ENCODE results near the gene CD200.
A peak's percentile ranks its signal among the peaks of the same experiment; 100 is the strongest.

The CD200 gene

GRCh38 chr3:112320691-112321090, 12.3 kb upstream of the CD200 start:
- no peak for DNase-seq (ENCODE audit: extremely low spot score)
- POLR2A ChIA-PET = no interaction called here
- TF ChIP-seq BHLHE40 (IDR thresholded peaks at IDR 0.05; ENCODE audit: borderline replicate concordance) (no peak), LEF1 (IDR thresholded peaks at IDR 0.05; ENCODE audit: borderline replicate concordance) (no peak), ARNT (IDR thresholded peaks at IDR 0.05) (no peak), SUZ12 (IDR thresholded peaks at IDR 0.05) (no peak), ZNF384 (IDR thresholded peaks at IDR 0.05) (no peak), FOXA1 (IDR thresholded peaks at IDR 0.05) (no peak), NFRKB (IDR thresholded peaks at IDR 0.05) (no peak), CTBP1 (IDR thresholded peaks at IDR 0.05; ENCODE audit: borderline replicate concordance) (no peak)
- CTCF ChIA-PET = interaction anchor here (2.0 kb wide), 1 partner anchor 13 kb away, joined by 5 read pairs; no protein-coding TSS in a partner anchor

DNA sequence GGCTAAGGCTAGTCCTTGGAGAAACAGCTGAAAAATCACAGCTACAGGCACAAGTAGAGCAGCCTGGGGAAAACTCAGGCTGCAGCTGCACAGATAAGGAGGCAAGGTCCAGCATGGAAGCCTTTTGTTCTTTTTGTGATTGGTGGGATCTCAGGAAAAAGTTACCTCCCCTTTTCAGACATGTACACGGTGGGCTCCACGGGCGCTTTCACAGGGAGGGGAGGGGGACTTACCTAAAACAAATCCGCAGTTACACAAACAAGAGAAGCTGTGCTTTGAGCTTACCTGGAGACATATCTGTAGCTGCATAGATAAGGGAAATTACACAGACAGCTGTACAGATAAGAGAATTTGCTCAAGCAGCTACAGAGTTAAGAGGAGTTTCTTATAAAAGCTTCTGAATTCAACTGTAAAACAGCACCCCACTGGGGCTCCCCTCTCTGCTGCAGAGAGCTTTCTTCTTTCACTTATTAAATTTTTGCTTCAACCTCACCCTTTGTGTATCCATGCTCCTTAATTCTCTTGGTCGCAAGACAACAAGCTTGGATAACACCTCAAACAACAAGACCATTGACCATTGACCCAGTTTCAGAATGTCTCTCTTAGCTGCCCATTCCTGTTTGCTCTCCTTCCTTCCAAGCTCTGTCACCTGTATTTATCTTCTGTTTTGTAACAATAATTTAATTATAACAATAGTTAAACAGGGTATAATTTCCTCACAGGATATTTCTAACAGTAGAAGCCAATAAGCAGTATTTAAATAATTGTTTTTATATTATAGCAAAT, 10.9 kb upstream of the CD200 start:
- TF ChIP-seq CTBP1 (IDR thresholded peaks at IDR 0.05; ENCODE audit: borderline replicate concordance) (no peak), ZNF384 (IDR thresholded peaks at IDR 0.05) (no peak), ARNT (IDR thresholded peaks at IDR 0.05) (no peak), FOXA1 (IDR thresholded peaks at IDR 0.05) (no peak), HDGF (IDR thresholded peaks at IDR 0.05; ENCODE audit: borderline replicate concordance) (no peak), SP1 (IDR thresholded peaks at IDR 0.05) (no peak), ELF4 (IDR thresholded peaks at IDR 0.05) (no peak), NFRKB (IDR thresholded peaks at IDR 0.05) (no peak), FOXK2 (IDR thresholded peaks at IDR 0.05) (no peak), FOXM1 (IDR thresholded peaks at IDR 0.05; ENCODE audit: borderline replicate concordance) (no peak), L3MBTL2 (conservative IDR thresholded peaks at IDR 0.05) (no peak)
- TF ChIP-seq, protein P1, sequence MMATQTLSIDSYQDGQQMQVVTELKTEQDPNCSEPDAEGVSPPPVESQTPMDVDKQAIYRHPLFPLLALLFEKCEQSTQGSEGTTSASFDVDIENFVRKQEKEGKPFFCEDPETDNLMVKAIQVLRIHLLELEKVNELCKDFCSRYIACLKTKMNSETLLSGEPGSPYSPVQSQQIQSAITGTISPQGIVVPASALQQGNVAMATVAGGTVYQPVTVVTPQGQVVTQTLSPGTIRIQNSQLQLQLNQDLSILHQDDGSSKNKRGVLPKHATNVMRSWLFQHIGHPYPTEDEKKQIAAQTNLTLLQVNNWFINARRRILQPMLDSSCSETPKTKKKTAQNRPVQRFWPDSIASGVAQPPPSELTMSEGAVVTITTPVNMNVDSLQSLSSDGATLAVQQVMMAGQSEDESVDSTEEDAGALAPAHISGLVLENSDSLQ (IDR thresholded peaks at IDR 0.05) = no peak
- CTCF ChIA-PET = interaction anchor here (0.6 to 1.1 kb wide), 3 partner anchors 11 to 209 kb away, joined by 3 to 4 read pairs (median 3); partner anchors contain the start of gene CD200
- POLR2A ChIA-PET = no interaction called here
- DNase-seq (ENCODE audit: extremely low spot score) = no peak

GRCh38 chr3:112327371-112327951, 5.5 kb upstream of the CD200 start:
- POLR2A ChIA-PET = no interaction called here
- CTCF ChIA-PET = no interaction called here
- TF ChIP-seq SUZ12 (IDR thresholded peaks at IDR 0.05) (no peak), LEF1 (IDR thresholded peaks at IDR 0.05; ENCODE audit: borderline replicate concordance) (no peak)
- DNase-seq (ENCODE audit: extremely low spot score) = peak; percentile 32

GRCh38 chr3:112331851-112332250, 1.1 kb upstream of the CD200 start:
- ChIA-PET POLR2A (no interaction called here), CTCF (interaction anchor here (0.7 kb wide), 1 partner anchor 124 kb away, joined by 6 read pairs; no protein-coding TSS in a partner anchor)
- no peak for DNase-seq (ENCODE audit: extremely low spot score)
- TF ChIP-seq ELF4 (IDR thresholded peaks at IDR 0.05) (no peak), NFRKB (IDR thresholded peaks at IDR 0.05) (no peak), SUZ12 (IDR thresholded peaks at IDR 0.05) (no peak), BHLHE40 (IDR thresholded peaks at IDR 0.05; ENCODE audit: borderline replicate concordance) (no peak), ZNF384 (IDR thresholded peaks at IDR 0.05) (no peak), HDGF (IDR thresholded peaks at IDR 0.05; ENCODE audit: borderline replicate concordance) (no peak), FOXM1 (IDR thresholded peaks at IDR 0.05; ENCODE audit: borderline replicate concordance) (no peak)

- ChIA-PET CTCF (interaction anchor here (0.6 to 1.4 kb wide), 4 partner anchors 11 to 83 kb away, joined by 3 to 5 read pairs (median 4); no protein-coding TSS in a partner anchor), POLR2A (no interaction called here)
- DNase-seq (ENCODE audit: extremely low spot score) = no peak
- TF ChIP-seq BHLHE40 (IDR thresholded peaks at IDR 0.05; ENCODE audit: borderline replicate concordance) = no peak
- no peak for TF ChIP-seq NFRKB (IDR thresholded peaks at IDR 0.05)
- no peak for TF ChIP-seq FOXM1 (IDR thresholded peaks at IDR 0.05; ENCODE audit: borderline replicate concordance)
- TF ChIP-seq TARDBP (IDR thresholded peaks at IDR 0.05) = no peak
- TF ChIP-seq, protein P1 (IDR thresholded peaks at IDR 0.05) = no peak
Observed at GRCh38 chr3:112333381-112334317, 693 bp downstream of the CD200 start.

GRCh38 chr3:112334691-112335433, 1.9 kb downstream of the CD200 start:
- CTCF ChIA-PET = no interaction called here
- POLR2A ChIA-PET = no interaction called here
- DNase-seq (ENCODE audit: extremely low spot score) = no peak
- TF ChIP-seq FOXK2 (IDR thresholded peaks at IDR 0.05) (no peak), BHLHE40 (IDR thresholded peaks at IDR 0.05; ENCODE audit: borderline replicate concordance) (no peak), ZNF384 (IDR thresholded peaks at IDR 0.05) (no peak), FOXA1 (IDR thresholded peaks at IDR 0.05) (no peak), SP1 (IDR thresholded peaks at IDR 0.05) (no peak), ARNT (IDR thresholded peaks at IDR 0.05) (no peak), TARDBP (IDR thresholded peaks at IDR 0.05) (no peak), HDGF (IDR thresholded peaks at IDR 0.05; ENCODE audit: borderline replicate concordance) (no peak), NFRKB (IDR thresholded peaks at IDR 0.05) (no peak), FOXM1 (IDR thresholded peaks at IDR 0.05; ENCODE audit: borderline replicate concordance) (no peak), ELF4 (IDR thresholded peaks at IDR 0.05) (no peak)
- TF ChIP-seq, protein P1 (IDR thresholded peaks at IDR 0.05) = no peak

Measured in HEK293T (cell line).